SW 1271 (cell line): ENCODE measurements around the gene BTF3.
"Not testable (repeated sequence)": the region's sequence is repeated elsewhere in the genome, so short reads cannot be mapped to it uniquely, and the experiment has no call there.

Experiments used
- DNase-seq, 2 experiments: peaks; one replicate each; lab custom pipeline; 2025; lab: John Stamatoyannopoulos, UW

BTF3 gene

GRCh38 chr5:73486119-73486899 lies 11.9 kb upstream of the BTF3 start:
- DNase-seq: no peak

DNA sequence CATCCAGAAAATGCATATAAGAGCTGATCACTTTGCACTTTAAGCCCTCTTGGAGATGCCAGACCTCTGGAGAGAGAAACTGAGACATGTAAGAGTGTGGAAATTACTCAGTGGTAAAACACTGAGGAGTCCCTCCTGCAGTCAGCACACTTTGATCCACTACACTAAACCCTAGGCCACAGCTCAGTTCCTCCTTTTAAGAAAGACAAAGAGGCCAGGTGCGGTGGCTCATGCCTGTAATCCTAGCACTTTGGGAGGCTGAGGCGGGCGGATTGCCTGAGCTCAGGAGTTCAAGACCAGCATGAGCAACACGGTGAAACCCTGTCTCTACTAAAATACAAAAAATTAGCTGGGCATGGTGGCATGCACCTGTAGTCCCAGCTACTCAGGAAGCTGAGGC lies 11.0 kb upstream of the BTF3 start:
- not testable (repeated sequence) for DNase-seq

- DNase-seq: no peak
These were observed 10.4 kb upstream of the BTF3 start for GRCh38 chr5:73487815-73488214.

GRCh38 chr5:73488806-73489205 lies 9.4 kb upstream of the BTF3 start:
- no peak for DNase-seq

- no peak for DNase-seq
These were observed 8.2 kb upstream of the BTF3 start for GRCh38 chr5:73490088-73490487.

- DNase-seq: no peak
These were observed 7.1 kb upstream of the BTF3 start for GRCh38 chr5:73491155-73491554.

- no peak for DNase-seq
These were observed 4.8 kb upstream of the BTF3 start for GRCh38 chr5:73493421-73493820.

DNA sequence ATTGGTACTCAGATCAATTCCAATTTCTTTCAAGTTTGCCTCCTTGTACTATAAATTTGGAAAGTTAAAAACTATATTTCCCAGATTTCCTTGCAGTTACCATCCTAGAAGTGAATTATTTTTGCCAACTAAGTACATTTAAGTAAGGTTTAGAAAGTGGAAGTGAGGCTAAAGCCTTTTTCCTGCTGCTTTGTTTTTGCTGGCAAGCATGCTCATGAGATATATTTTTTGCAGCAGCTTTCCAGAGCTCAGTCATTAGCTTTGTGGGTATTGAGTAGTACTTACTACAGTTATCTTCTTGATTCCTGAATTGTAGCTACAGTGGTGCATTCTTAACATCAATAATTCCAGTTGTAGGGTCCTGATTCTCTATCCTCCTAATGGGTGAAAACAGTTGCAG lies 3.5 kb upstream of the BTF3 start:
- no peak for DNase-seq

DNA sequence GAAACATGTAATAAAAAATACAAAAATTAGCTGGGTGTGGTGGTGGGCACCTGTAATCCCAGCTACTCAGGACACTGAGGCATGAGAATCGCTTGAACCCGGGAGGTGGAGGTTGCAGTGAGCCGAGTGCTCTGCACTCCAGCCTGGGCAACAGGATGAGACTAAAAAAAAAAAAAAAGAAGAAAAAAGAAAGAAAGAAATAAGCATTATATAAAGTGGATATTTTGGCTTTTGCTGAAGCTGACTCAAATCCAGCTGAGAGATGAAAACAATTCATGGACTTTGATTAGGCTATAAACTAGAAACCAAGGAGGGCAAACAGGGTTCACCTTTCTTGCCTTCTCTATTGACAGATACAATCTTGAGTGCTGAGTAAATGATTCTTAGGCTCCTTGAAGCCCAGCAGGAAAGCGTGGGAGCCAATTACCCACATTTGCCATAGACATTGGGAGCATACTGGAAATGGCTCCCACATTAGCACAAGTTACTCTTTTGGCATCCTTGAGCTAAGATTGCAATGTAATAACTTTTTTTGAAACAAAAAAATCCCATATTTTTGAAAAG lies 2.4 kb upstream of the BTF3 start:
- no peak for DNase-seq

GRCh38 chr5:73496984-73497457 lies 1.2 kb upstream of the BTF3 start:
- DNase-seq: peak; percentile 86 to 98

DNA sequence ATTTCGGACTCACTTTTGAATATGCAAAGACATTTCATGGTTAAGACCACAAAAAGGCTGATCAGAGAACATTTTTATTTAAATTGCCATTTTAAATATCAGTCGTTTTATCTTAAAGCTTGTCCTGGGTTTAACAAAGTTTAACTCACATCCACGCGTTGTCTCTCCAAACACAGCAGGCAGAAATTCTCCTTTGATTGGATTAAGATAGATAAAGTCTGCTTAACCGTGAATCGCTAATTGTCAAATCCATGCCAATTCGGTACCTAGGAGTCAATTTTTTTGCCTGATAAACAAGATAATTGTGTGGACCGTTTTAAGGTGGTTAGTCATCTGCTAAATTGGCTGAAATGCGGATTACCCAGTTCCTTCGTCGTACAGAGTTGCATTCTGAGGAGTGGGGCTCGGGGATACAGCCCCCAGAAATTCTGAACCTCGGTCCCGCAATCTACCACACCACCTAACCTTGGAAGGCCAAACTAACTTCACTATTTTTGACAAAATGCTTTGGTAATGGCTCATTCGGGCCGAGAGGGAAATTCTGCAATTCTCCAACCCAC lies 665 bp upstream of the BTF3 start:
- no peak for DNase-seq

- no peak for DNase-seq
These were observed 945 bp downstream of the BTF3 start for GRCh38 chr5:73499187-73499586.

DNA sequence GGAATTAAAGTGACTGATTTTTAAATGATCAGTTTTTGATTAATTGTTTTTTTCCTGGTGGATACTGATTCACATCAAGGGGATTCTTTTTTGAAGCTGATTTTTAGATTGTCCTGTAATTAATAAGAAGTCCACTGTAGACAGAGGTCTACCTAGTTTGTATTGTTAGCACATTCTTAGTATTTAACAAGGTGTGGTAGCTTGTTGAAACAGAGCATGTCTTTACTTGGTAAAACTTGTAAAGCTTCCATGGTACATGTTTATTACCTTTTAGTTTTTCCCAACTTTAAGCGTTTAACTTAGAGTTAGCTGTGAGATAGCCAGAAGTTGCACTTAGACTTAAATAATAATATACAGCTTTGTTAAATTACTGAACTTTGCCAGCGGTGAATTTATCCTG lies 1.5 kb downstream of the BTF3 start:
- no peak for DNase-seq

DNA sequence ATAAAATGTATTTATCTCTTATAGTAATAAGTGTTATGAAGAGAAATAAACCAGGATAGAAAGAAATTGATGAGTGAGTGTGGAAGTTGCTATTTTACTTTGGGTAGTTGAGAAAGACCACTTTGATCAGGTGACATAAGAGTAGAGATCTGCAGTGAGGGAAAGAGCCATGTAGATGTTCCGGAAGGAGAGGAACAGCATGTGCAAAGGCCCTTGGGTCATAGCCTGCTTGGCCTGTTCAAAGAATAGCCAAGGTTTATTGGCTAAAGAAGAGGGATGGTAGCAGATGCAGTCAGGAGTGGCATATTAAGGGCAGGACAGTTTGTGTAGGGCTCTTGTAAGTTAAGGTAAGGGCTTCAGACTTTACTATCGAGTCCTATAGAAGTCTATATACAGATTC lies 3.2 kb downstream of the BTF3 start:
- no peak for DNase-seq

DNA sequence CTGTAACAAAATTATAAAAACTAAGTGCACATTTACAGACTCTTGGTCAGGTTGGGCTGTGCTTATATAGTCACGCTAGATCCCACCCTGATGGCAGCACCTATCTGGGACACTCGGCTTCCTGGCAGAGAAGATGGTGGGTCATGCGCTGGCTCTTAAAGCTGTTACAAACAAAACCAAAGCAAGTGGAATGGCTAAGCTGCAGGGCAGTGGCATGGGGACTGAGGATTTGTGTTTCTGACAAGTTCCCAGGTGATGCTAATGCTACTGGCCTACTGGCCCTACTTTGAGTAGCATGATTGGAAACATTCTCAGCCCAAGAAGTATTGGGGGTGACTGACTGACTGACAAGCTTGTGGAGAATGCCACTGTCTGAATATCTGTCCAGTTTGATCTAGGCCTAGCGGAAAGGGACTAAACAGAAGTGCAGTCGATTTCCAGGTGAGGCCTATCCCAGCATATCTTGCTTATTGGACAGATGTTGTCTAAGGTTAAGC lies 8.3 kb downstream of the BTF3 start:
- no peak for DNase-seq

GRCh38 chr5:73507062-73507461 lies 8.8 kb downstream of the BTF3 start:
- DNase-seq: no peak

DNA sequence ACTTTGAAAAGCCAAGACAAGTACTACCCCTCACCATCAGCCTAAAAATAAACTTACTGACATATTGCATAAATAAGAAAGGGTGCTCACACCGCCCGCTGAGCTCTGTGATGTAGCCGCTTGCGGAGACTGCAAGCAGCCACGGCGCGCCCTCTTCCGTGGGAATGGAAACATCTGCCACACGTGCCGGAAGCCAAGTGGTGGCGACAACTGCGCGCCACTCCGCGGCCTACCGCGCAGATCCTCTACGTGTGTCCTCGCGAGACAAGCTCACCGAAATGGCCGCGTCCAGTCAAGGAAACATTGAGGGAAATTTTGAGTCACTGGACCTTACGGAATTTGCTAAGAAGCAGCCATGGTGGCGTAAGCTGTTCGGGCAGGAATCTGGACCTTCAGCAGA lies 10.3 kb downstream of the BTF3 start:
- DNase-seq: not testable (repeated sequence)

GRCh38 chr5:73513996-73514395 lies 15.8 kb downstream of the BTF3 start:
- DNase-seq: no peak

- no peak for DNase-seq
These were observed 16.2 kb downstream of the BTF3 start for GRCh38 chr5:73514418-73514817.

DNA sequence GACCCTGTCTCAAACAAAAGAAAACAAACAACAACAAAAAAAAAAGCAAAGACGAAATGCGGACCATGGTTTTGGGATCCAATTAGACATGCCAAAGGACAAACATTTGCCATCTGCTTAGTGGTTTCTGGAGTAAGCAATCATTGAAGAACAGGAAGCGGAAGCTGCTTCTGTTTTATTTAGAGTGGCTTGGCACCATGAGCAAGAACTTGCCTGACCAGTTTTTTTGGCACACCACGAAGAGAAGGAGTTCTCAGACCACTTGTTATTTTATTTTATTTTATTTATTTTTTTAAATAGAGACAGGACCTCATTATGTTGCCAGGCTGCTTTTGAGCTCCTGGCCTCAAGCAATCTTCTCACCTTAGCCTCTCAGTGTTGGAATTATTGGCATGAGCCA lies 17.0 kb downstream of the BTF3 start:
- no peak for DNase-seq

DNA sequence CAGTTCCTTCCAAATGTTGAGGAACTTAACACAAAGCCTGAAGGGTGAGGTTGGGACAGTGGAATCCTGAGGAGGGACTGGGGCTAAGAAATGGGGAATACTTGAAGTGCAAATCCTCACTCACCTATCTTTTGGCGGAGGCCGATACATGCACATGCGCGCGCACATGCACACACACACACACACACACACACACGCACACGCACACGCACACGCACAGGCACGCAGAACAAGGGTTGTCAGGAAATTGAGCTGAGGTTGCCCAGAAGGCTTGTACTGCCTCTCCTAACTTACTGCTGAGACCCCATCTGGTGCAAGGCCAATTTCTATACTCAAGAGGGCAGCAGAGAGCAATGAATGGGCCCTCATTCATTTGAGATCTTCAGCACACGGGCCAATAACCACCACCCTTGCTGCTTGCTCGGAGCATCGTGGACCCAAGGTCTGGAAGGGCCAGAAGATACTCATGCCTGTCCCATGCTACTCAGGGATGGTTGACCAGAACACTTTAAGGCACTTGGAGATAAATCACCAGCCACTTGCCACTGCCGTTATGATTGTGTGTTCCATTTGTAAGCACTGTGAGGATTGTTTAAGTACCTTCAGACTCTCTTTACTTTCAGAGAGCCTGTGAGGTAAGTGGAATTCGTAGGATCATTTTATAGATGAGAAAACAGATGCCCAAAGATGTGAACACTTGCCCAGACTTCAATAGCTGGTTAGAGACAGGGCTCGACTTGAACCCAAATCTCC lies 21.5 kb downstream of the BTF3 start:
- DNase-seq: peak; percentile 65 to 88

DNA sequence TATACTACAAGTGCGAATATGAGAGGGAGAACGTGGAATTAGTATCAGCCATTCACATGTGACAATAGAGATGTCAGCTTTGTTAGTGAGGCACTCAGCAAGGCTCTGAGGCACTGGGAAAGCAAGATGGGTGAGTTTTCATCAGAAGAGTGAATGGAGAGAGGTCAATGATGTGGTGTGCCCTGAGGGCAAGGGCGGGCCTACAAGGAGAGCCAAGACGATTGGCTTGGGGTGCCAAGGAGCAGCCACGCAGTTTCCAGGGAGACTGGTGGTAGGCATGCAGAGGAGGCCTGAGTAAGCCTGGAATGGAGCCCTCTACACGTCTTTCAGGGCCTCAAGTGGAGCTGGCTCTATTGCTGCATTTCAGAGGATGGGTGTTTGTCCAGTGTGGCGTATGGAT lies 24.7 kb downstream of the BTF3 start:
- DNase-seq: no peak

- DNase-seq: no peak
These were observed 25.6 kb downstream of the BTF3 start for GRCh38 chr5:73523861-73524260.
